HEK293 (cell line): ENCODE results near the gene SRL.
A peak's percentile ranks its signal among the peaks of the same experiment; 100 is the strongest.

ENCODE experiments used
- CTCF ChIA-PET: fragments of 350-600 bp; formaldehyde crosslinking; extraction: SDS; loops from one replicate; lab custom pipeline; 2021; ENCODE audit warnings: antibody characterized with exemption; lab: Yijun Ruan, JAX
- POLR2A ChIA-PET: fragments of 300-600 bp; formaldehyde crosslinking; extraction: SDS; loops from one replicate; lab custom pipeline; 2020; ENCODE audit warnings: antibody characterized with exemption, inconsistent platforms; lab: Yijun Ruan, JAX
- H3K27ac ChIP-seq: fragments of 200-500 bp; sonication (Bioruptor generic); 2 replicates; pipeline ENCODE4 v1.5.1; 2014; ENCODE audit warnings: low read depth, low read length, control low read depth, inconsistent platforms; ENCODE audit errors: extremely low read depth
- H3K36me3 ChIP-seq, 2 experiments: fragments of 200-500 bp in 1 of 2; sonication (Bioruptor generic) in 1 of 2; 1 replicate in 1 of 2; 2 replicates in 1 of 2; pipeline ENCODE4 v1.5.1; 2014 to 2017; ENCODE audit warnings: inconsistent platforms in 2 of 2, low read length in 2 of 2; ENCODE audit not compliant: control insufficient read depth in 2 of 2, insufficient read depth in 1 of 2
- H3K4me1 ChIP-seq: fragments of 200-500 bp; sonication (Bioruptor generic); 2 replicates; pipeline ENCODE4 v1.5.1; 2014; ENCODE audit warnings: mild to moderate bottlenecking, low read length, inconsistent platforms; ENCODE audit not compliant: control insufficient read depth, insufficient read depth
- H3K4me3 ChIP-seq: 2 replicates; pipeline ENCODE4 v1.5.1; 2011; ENCODE audit warnings: low read depth, mild to moderate bottlenecking, control low read depth, low read length, moderate library complexity
- H3K9me3 ChIP-seq: fragments of 200-500 bp; sonication (Bioruptor generic); 2 replicates; pipeline ENCODE4 v1.5.1; 2014; ENCODE audit warnings: low read depth, low read length, inconsistent platforms; ENCODE audit not compliant: control insufficient read depth, insufficient read depth
- EGR2 ChIP-seq: fragments of 450-650 bp; formaldehyde crosslinking; IDR thresholded peaks from 2 replicates; pipeline ENCODE4 v1.5.1; 2016; ENCODE audit warnings: low read depth, missing biosample characterization, missing genetic modification characterization
- ZFHX2 ChIP-seq: fragments of 450-650 bp; formaldehyde crosslinking; conservative IDR thresholded peaks from 2 replicates; pipeline ENCODE4 v1.5.1; 2016; ENCODE audit warnings: missing biosample characterization, missing genetic modification characterization
- ZNF121 ChIP-seq: fragments of 450-650 bp; formaldehyde crosslinking; IDR thresholded peaks from 2 replicates; pipeline ENCODE4 v1.5.1; 2016; ENCODE audit warnings: missing biosample characterization, missing genetic modification characterization
- ZNF132 ChIP-seq: fragments of 450-650 bp; formaldehyde crosslinking; IDR thresholded peaks from 2 replicates; pipeline ENCODE4 v1.5.1; 2017; ENCODE audit warnings: missing biosample characterization, missing genetic modification characterization, borderline replicate concordance
- ZNF19 ChIP-seq: fragments of 450-650 bp; formaldehyde crosslinking; IDR thresholded peaks from 2 replicates; pipeline ENCODE4; 2016; ENCODE audit warnings: missing biosample characterization, missing genetic modification characterization, low read depth
- ZNF223 ChIP-seq: fragments of 450-650 bp; formaldehyde crosslinking; IDR thresholded peaks from 2 replicates; pipeline ENCODE4 v1.5.1; 2016; ENCODE audit warnings: missing biosample characterization, missing genetic modification characterization
- ZNF433 ChIP-seq: fragments of 450-650 bp; formaldehyde crosslinking; IDR thresholded peaks from 2 replicates; pipeline ENCODE4 v1.5.1; 2016; ENCODE audit warnings: missing biosample characterization, missing genetic modification characterization, low read depth
- ZNF473 ChIP-seq: fragments of 450-650 bp; formaldehyde crosslinking; IDR thresholded peaks from 2 replicates; pipeline ENCODE4 v1.5.1; 2017; ENCODE audit warnings: missing biosample characterization, missing genetic modification characterization
- ZNF530 ChIP-seq: fragments of 450-650 bp; formaldehyde crosslinking; IDR thresholded peaks from 2 replicates; pipeline ENCODE4 v1.5.1; 2016; ENCODE audit warnings: low read depth, missing biosample characterization, missing genetic modification characterization
- ZNF677 ChIP-seq: fragments of 450-650 bp; IDR thresholded peaks from 2 replicates; pipeline ENCODE4 v1.5.0; 2018; ENCODE audit warnings: missing biosample characterization, mild to moderate bottlenecking, missing genetic modification characterization, moderate library complexity
- ZXDB ChIP-seq: fragments of 450-650 bp; formaldehyde crosslinking; IDR thresholded peaks from 2 replicates; pipeline ENCODE4 v1.5.1; 2016; ENCODE audit warnings: missing biosample characterization, missing genetic modification characterization
- TF ChIP-seq, protein P1 (sequence below): fragments of 450-650 bp; formaldehyde crosslinking; IDR thresholded peaks from 2 replicates; pipeline ENCODE4 v1.5.1; 2016; ENCODE audit warnings: missing biosample characterization, missing genetic modification characterization
- TF ChIP-seq, protein P2 (sequence below): fragments of 450-650 bp; formaldehyde crosslinking; IDR thresholded peaks from 2 replicates; pipeline ENCODE4 v1.5.1; 2016; ENCODE audit warnings: missing biosample characterization, missing genetic modification characterization, borderline replicate concordance
- TF ChIP-seq, protein P3 (sequence below): fragments of 450-650 bp; formaldehyde crosslinking; conservative IDR thresholded peaks from 2 replicates; pipeline ENCODE4 v1.5.1; 2016; ENCODE audit warnings: low read depth, missing biosample characterization, missing genetic modification characterization

SRL gene

DNA sequence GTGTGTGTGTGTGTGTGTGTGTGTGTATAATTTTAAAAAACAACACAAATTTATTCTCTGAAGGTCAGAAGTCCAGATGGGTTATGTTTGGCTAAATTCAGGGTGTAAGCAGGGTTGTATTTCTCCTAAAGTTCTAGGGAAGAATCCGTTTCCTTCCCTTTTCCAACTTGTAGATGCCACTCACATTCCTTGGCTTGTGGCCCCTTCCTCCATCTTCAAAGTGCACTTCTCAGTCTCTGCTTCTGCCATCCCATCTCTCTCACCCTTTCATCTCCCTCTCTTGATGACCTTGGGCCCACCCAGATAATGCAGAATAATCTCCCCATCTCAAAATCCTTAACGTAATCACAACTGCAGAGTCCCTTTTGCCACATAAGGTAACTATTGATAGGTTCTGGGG lies 38.7 kb upstream of the SRL start (continued):
- TF ChIP-seq, protein P1, sequence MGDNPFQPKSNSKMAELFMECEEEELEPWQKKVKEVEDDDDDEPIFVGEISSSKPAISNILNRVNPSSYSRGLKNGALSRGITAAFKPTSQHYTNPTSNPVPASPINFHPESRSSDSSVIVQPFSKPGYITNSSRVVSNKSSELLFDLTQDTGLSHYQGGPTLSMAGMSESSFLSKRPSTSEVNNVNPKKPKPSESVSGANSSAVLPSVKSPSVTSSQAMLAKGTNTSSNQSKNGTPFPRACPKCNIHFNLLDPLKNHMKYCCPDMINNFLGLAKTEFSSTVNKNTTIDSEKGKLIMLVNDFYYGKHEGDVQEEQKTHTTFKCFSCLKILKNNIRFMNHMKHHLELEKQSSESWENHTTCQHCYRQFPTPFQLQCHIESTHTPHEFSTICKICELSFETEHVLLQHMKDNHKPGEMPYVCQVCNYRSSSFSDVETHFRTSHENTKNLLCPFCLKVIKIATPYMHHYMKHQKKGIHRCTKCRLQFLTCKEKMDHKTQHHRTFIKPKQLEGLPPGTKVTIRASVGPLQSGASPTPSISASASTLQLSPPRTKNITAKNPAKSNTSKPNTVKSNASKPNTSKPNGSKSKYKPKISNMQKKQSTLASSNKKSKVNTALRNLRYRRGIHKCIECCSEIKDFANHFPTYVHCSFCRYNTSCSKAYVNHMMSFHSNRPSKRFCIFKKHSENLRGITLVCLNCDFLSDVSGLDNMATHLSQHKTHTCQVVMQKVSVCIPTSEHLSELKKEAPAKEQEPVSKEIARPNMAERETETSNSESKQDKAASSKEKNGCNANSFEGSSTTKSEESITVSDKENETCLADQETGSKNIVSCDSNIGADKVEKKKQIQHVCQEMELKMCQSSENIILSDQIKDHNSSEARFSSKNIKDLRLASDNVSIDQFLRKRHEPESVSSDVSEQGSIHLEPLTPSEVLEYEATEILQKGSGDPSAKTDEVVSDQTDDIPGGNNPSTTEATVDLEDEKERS (tag by site-specific recombination): 0 out of 2 replicates have a peak, but pooled peaks have one; percentile 39

DNA sequence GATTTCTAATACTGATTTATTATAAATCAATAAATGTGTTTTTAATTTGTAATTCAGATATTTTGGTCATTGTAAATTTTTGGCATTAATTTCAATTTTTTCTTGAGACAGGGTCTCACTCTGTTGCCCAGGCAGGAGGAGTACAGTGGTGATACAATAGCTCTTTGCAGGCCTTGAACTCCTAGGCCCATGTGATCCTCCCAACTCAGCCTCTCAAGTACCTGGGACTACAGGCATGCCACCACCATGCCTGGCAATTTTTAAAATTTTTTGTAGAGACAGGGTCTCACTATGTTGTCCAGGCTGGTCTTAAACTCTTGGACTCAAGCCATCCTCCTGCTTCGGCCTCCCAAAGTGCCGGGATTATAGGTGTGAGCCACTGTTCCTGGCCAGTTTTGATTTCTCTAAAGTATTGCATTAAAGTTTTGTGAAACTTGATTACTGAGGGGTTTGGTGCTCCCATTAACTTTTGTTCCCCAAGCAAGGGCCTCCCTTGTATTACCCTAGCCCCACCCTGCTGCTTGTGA lies 36.2 kb upstream of the SRL start:
- no peaks in the 10 kb centered on the region for H3K36me3 ChIP-seq
- no peak overlapping the region for H3K4me3 ChIP-seq
- ChIA-PET POLR2A (no interaction called here), CTCF (interaction anchor here (0.6 to 2.4 kb wide), 3 partner anchors 10 to 429 kb away, joined by 3 to 7 read pairs (median 4); partner anchors contain the start of gene CDIP1)
- peak; percentile 92 for TF ChIP-seq ZNF121 (tag by site-specific recombination)
- TF ChIP-seq, protein P2, sequence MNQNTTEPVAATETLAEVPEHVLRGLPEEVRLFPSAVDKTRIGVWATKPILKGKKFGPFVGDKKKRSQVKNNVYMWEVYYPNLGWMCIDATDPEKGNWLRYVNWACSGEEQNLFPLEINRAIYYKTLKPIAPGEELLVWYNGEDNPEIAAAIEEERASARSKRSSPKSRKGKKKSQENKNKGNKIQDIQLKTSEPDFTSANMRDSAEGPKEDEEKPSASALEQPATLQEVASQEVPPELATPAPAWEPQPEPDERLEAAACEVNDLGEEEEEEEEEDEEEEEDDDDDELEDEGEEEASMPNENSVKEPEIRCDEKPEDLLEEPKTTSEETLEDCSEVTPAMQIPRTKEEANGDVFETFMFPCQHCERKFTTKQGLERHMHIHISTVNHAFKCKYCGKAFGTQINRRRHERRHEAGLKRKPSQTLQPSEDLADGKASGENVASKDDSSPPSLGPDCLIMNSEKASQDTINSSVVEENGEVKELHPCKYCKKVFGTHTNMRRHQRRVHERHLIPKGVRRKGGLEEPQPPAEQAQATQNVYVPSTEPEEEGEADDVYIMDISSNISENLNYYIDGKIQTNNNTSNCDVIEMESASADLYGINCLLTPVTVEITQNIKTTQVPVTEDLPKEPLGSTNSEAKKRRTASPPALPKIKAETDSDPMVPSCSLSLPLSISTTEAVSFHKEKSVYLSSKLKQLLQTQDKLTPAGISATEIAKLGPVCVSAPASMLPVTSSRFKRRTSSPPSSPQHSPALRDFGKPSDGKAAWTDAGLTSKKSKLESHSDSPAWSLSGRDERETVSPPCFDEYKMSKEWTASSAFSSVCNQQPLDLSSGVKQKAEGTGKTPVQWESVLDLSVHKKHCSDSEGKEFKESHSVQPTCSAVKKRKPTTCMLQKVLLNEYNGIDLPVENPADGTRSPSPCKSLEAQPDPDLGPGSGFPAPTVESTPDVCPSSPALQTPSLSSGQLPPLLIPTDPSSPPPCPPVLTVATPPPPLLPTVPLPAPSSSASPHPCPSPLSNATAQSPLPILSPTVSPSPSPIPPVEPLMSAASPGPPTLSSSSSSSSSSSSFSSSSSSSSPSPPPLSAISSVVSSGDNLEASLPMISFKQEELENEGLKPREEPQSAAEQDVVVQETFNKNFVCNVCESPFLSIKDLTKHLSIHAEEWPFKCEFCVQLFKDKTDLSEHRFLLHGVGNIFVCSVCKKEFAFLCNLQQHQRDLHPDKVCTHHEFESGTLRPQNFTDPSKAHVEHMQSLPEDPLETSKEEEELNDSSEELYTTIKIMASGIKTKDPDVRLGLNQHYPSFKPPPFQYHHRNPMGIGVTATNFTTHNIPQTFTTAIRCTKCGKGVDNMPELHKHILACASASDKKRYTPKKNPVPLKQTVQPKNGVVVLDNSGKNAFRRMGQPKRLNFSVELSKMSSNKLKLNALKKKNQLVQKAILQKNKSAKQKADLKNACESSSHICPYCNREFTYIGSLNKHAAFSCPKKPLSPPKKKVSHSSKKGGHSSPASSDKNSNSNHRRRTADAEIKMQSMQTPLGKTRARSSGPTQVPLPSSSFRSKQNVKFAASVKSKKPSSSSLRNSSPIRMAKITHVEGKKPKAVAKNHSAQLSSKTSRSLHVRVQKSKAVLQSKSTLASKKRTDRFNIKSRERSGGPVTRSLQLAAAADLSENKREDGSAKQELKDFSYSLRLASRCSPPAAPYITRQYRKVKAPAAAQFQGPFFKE (tag by site-specific recombination): no peak
- no peak overlapping the region for H3K27ac ChIP-seq
- H3K4me1 ChIP-seq: no peaks in the 10 kb centered on the region
- H3K9me3 ChIP-seq: no peaks in the 10 kb centered on the region

DNA sequence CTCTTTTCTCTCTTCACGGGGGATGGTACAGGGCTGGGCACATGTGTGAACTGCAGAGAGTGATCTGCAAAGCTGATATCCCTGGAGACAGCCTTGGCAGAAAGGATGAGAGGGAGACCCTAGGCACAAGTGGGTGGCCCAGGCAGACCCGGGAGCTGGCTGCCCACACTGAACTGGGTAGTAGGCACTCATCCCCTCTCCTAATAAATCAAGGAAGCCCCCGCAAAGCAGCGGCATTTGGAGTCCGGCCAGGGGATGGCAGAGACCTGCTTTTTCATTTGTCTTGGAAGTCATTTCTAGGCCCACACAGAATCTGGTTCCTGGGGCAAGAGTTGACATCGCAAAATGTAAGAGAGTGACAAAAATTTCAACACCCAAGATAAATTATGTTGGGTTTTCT lies 34.0 kb upstream of the SRL start:
- TF ChIP-seq ZNF132 (tag by site-specific recombination) (no peak), ZXDB (tag by site-specific recombination) (no peak), ZNF19 (tag by site-specific recombination) (no peak), ZNF223 (no peak), ZNF433 (tag by site-specific recombination) (no peak), EGR2 (tag by site-specific recombination) (peak; percentile 70), ZNF677 (tag by site-specific recombination) (no peak), ZFHX2 (tag by site-specific recombination) (peak; percentile 81), ZNF473 (tag by site-specific recombination) (no peak), ZNF530 (no peak)
- TF ChIP-seq, protein P3, sequence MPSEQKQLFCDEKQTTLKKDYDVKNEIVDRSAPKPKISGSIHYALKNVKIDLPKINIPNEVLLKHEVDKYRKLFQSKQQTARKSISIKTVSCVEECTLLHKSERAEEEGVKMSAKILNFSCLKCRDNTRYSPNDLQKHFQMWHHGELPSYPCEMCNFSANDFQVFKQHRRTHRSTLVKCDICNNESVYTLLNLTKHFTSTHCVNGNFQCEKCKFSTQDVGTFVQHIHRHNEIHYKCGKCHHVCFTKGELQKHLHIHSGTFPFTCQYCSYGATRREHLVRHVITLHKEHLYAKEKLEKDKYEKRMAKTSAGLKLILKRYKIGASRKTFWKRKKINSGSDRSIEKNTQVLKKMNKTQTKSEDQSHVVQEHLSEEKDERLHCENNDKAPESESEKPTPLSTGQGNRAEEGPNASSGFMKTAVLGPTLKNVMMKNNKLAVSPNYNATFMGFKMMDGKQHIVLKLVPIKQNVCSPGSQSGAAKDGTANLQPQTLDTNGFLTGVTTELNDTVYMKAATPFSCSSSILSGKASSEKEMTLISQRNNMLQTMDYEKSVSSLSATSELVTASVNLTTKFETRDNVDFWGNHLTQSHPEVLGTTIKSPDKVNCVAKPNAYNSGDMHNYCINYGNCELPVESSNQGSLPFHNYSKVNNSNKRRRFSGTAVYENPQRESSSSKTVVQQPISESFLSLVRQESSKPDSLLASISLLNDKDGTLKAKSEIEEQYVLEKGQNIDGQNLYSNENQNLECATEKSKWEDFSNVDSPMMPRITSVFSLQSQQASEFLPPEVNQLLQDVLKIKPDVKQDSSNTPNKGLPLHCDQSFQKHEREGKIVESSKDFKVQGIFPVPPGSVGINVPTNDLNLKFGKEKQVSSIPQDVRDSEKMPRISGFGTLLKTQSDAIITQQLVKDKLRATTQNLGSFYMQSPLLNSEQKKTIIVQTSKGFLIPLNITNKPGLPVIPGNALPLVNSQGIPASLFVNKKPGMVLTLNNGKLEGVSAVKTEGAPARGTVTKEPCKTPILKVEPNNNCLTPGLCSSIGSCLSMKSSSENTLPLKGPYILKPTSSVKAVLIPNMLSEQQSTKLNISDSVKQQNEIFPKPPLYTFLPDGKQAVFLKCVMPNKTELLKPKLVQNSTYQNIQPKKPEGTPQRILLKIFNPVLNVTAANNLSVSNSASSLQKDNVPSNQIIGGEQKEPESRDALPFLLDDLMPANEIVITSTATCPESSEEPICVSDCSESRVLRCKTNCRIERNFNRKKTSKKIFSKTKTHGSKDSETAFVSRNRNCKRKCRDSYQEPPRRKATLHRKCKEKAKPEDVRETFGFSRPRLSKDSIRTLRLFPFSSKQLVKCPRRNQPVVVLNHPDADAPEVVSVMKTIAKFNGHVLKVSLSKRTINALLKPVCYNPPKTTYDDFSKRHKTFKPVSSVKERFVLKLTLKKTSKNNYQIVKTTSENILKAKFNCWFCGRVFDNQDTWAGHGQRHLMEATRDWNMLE (tag by site-specific recombination): no peak
- no peaks in the 10 kb centered on the region for H3K9me3 ChIP-seq
- POLR2A ChIA-PET: interaction anchor here (0.6 kb wide), 1 partner anchor 12 kb away, joined by 4 read pairs; no protein-coding TSS in a partner anchor
- no peak overlapping the region for H3K27ac ChIP-seq
- CTCF ChIA-PET: interaction anchor here (0.6 kb wide), 1 partner anchor 392 kb away, joined by 3 read pairs; no protein-coding TSS in a partner anchor
- no peak overlapping the region for H3K4me3 ChIP-seq
- peaks cover 2% of the 10 kb centered on the region for H3K4me1 ChIP-seq
- H3K36me3 ChIP-seq: no peaks in the 10 kb centered on the region
